ENCODE results near the gene FLT1. TPM values are rescaled to one million over a fixed set of nuclear protein-coding genes. Genes with fewer than 3 reads are reported as not detected.
A peak's percentile ranks its signal among the peaks of the same experiment; 100 is the strongest.

FLT1 gene
- total RNA-seq, 6 experiments from 2014 or later, result 80.5 to 118 (median 91.0) TPM

GRCh38 chr13:28338742-28339141, 156.2 kb downstream of the FLT1 start:
- no peak for DNase-seq
- TF ChIP-seq CTCF (IDR thresholded peaks at IDR 0.05), result no peak
- no peaks in the 10 kb centered on the region; the same call in 1 of the 2 replicates for H3K27me3 Mint-ChIP-seq (ENCODE audit: insufficient read depth)
- peaks cover 73% of the 10 kb centered on the region for H3K4me1 Mint-ChIP-seq (ENCODE audit: low read depth)
- no peaks in the 10 kb centered on the region for H3K9me3 Mint-ChIP-seq
- peaks cover 23% of the 10 kb centered on the region for H3K36me3 Mint-ChIP-seq (ENCODE audit: low read depth)
- peak overlapping the region; percentile 63 for H3K4me3 Mint-ChIP-seq
- peak overlapping the region; percentile 88 for H3K27ac Mint-ChIP-seq

GRCh38 chr13:28338006-28338574, 156.8 kb downstream of the FLT1 start:
- Mint-ChIP-seq H3K27ac (peak overlapping the region; percentile 88), H3K36me3 (ENCODE audit: low read depth) (peaks cover 27% of the 10 kb centered on the region), H3K9me3 (no peaks in the 10 kb centered on the region), H3K27me3 (ENCODE audit: insufficient read depth) (no peaks in the 10 kb centered on the region; the same call in 1 of the 2 replicates), H3K4me1 (ENCODE audit: low read depth) (peaks cover 72% of the 10 kb centered on the region), H3K4me3 (peak overlapping the region; percentile 45)
- no peak for TF ChIP-seq CTCF (IDR thresholded peaks at IDR 0.05)
- DNase-seq, result no peak

- TF ChIP-seq CTCF (IDR thresholded peaks at IDR 0.05), result no peak
- Mint-ChIP-seq H3K27me3 (ENCODE audit: insufficient read depth) (no peaks in the 10 kb centered on the region; the same call in 1 of the 2 replicates), H3K4me1 (ENCODE audit: low read depth) (peaks cover 70% of the 10 kb centered on the region), H3K4me3 (peak overlapping the region; percentile 45), H3K27ac (peak overlapping the region; percentile 88), H3K36me3 (ENCODE audit: low read depth) (peaks cover 27% of the 10 kb centered on the region), H3K9me3 (no peaks in the 10 kb centered on the region)
- DNase-seq, result peak; percentile 77
Observed at GRCh38 chr13:28337166-28338005, 157.5 kb downstream of the FLT1 start.

- no peaks in the 10 kb centered on the region for H3K9me3 Mint-ChIP-seq
- no peak for DNase-seq
- H3K4me3 Mint-ChIP-seq, result no peak overlapping the region; the same call in 1 of the 2 replicates
- no peak for TF ChIP-seq CTCF (IDR thresholded peaks at IDR 0.05)
- H3K27ac Mint-ChIP-seq, result peak overlapping the region; percentile 31; the same call in 1 of the 2 replicates
- H3K36me3 Mint-ChIP-seq (ENCODE audit: low read depth), result peaks cover 27% of the 10 kb centered on the region
- no peaks in the 10 kb centered on the region; the same call in 1 of the 2 replicates for H3K27me3 Mint-ChIP-seq (ENCODE audit: insufficient read depth)
- peaks cover 59% of the 10 kb centered on the region for H3K4me1 Mint-ChIP-seq (ENCODE audit: low read depth)
Observed at GRCh38 chr13:28336193-28336657, 158.7 kb downstream of the FLT1 start.

- no peaks in the 10 kb centered on the region; the same call in 1 of the 2 replicates for H3K27me3 Mint-ChIP-seq (ENCODE audit: insufficient read depth)
- H3K4me1 Mint-ChIP-seq (ENCODE audit: low read depth), result peaks cover 57% of the 10 kb centered on the region
- no peaks in the 10 kb centered on the region for H3K9me3 Mint-ChIP-seq
- H3K36me3 Mint-ChIP-seq (ENCODE audit: low read depth), result peaks cover 22% of the 10 kb centered on the region
- no peak overlapping the region for H3K27ac Mint-ChIP-seq
- TF ChIP-seq CTCF (IDR thresholded peaks at IDR 0.05), result no peak
- DNase-seq, result no peak
- no peak overlapping the region for H3K4me3 Mint-ChIP-seq
Observed at GRCh38 chr13:28333204-28333881, 161.6 kb downstream of the FLT1 start.
